ENCODE results near the gene PYROXD2. TPM values are rescaled to one million over a fixed set of nuclear protein-coding genes. Genes with fewer than 3 reads are reported as not detected.

The PYROXD2 gene
- total and polyA plus RNA-seq, 10 of the 15 experiments (the other 5 are each of a cell fraction or from before 2014, with no cell fraction given): 4.8 to 15.8 (median 11.1) TPM

DNA sequence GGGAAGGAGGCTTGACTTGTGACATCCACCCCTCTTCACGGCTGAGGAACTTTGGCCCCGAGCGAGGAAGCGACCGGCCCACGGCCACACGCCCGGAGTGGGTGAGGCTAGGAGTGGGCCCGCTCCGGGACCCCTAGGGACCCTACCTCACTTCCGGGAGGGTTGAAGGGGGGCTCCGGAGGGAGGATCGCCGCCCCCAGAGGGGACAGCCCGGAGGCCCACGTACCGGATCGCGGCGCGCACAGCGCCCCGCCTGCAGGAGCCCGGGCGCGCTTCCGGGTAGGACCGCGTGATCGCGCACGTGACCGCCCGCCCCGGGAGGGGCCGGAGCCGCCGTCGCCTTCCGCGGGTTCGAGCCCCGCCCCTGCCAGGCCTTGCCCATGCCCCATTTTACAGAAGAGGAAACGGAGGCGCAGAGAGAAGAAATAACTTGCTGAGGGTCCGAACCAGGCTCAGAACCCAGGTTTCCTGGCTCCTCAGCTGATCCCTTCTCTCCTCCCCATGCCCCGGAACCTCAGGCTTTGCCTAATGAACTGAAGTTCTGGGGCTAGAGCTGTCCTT, 31.8 kb upstream of the PYROXD2 start, which contains the start of gene HPS1 (continued):
- TF ChIP-seq SIX5 (IDR thresholded peaks at IDR 0.05; ENCODE audit: low read depth, low read length, severe bottlenecking) (peak; percentile 16), HDAC6 (IDR thresholded peaks at IDR 0.05; ENCODE audit: unreplicated experiment) (peak; percentile 28), MEF2B (IDR thresholded peaks at IDR 0.05; ENCODE audit: partially characterized antibody, poor library complexity, severe bottlenecking) (peak; percentile 88), CREM (IDR thresholded peaks at IDR 0.05; ENCODE audit: low read depth) (peak; percentile 45; the same call in 1 of the 2 replicates), DPF2 (IDR thresholded peaks at IDR 0.05) (peak; percentile 87), SMARCA5 (IDR thresholded peaks at IDR 0.05) (peak; percentile 89), PKNOX1 (IDR thresholded peaks at IDR 0.05) (no peak), ZNF24 (IDR thresholded peaks at IDR 0.05) (peak; percentile 76), TCF12 (IDR thresholded peaks at IDR 0.05; ENCODE audit: low read depth, low read length) (peak; percentile 42; the same call in 1 of the 2 replicates)

GRCh38 chr10:98446151-98446660, 31.2 kb upstream of the PYROXD2 start:
- Histone ChIP-seq H2AFZ (ENCODE audit: control insufficient read depth, low read depth, low read length) (peak overlapping the region; percentile 72), H3K9me3 (replicated peaks; ENCODE audit: control insufficient read depth, insufficient read depth, low read length) (no peaks in the 10 kb centered on the region), H3K4me1 (ENCODE audit: control insufficient read depth, insufficient read depth, low read length) (peaks cover 15% of the 10 kb centered on the region), H3K9ac (ENCODE audit: control insufficient read depth, insufficient read depth, low read length) (peak overlapping the region; percentile 93), H3K27ac (ENCODE audit: control insufficient read depth, insufficient read depth) (peak overlapping the region; percentile 91), H3K79me2 (ENCODE audit: control insufficient read depth, insufficient read depth, low read length) (peaks cover 30% of the 10 kb centered on the region), H3K4me2 (ENCODE audit: control insufficient read depth, insufficient read depth) (peak overlapping the region; percentile 78), H4K20me1 (ENCODE audit: control insufficient read depth, insufficient read depth) (no peaks in the 10 kb centered on the region; the same call in 1 of the 2 replicates), H3K27me3 (replicated peaks in 1 of 2; ENCODE audit: control insufficient read depth in 2 of 2, insufficient read depth in 2 of 2, low read length in 1 of 2) (no peaks in the 10 kb centered on the region), H3K4me3 (peak overlapping the region; percentile 84), H3K36me3 (ENCODE audit: control insufficient read depth in 2 of 2, insufficient read depth in 2 of 2, low read length in 1 of 2) (peaks cover 3 to 6% of the 10 kb centered on the region in 2 experiments)
- POLR2A ChIA-PET: interaction anchor here (0.9 to 1.7 kb wide), 3 partner anchors 9 to 42 kb away, joined by 3 to 5 read pairs (median 3); no protein-coding TSS in a partner anchor
- peak; percentile 58 for ATAC-seq
- intact Hi-C loops (cut with micrococcal nuclease; ENCODE audit: unreplicated experiment) (no loop called here), in situ Hi-C loops (cut with MboI) (no loop called here)
- TSS peak; percentile 74 for BruUV-seq (replicated peaks)
- CTCF ChIA-PET: interaction anchor here (1.6 to 4.7 kb wide), 4 partner anchors 17 to 106 kb away, joined by 3 to 22 read pairs (median 6); no protein-coding TSS in a partner anchor
- peak; percentile 95 for FAIRE-seq
- SMC1A ChIA-PET (ENCODE audit: uncharacterized antibody, unreplicated experiment): interaction anchor here (0.6 kb wide), 1 partner anchor 105 kb away, joined by 3 read pairs; no protein-coding TSS in a partner anchor
- RAD21 ChIA-PET (ENCODE audit: unreplicated experiment): interaction anchor here (0.7 kb wide), 1 partner anchor 42 kb away, joined by 3 read pairs; no protein-coding TSS in a partner anchor
- DNase-seq (ENCODE audit: low read depth, low spot score): no peak
- WGBS (ENCODE audit: insufficient coverage, insufficient replicate concordance, low lambda C conversion rate, missing lambda C conversion rate): 1% methylated on average over 28 of the region's 28 CpGs
- TF ChIP-seq MTA3 (IDR thresholded peaks at IDR 0.05; ENCODE audit: borderline replicate concordance, low read length) (no peak), IKZF1 (conservative IDR thresholded peaks at IDR 0.05) (no peak; the same call in 1 of the 2 replicates), HDAC2 (IDR thresholded peaks at IDR 0.05) (no peak), ZNF687 (IDR thresholded peaks at IDR 0.05) (0 out of 2 replicates have a peak, but pooled peaks have one; percentile 44), TCF7 (IDR thresholded peaks at IDR 0.05; ENCODE audit: borderline replicate concordance) (no peak), RB1 (IDR thresholded peaks at IDR 0.05; ENCODE audit: borderline replicate concordance) (no peak), GATAD2B (conservative IDR thresholded peaks at IDR 0.05; ENCODE audit: low read depth) (no peak)

Measured in GM12878 (cell line).